ENCODE data around the gene HDAC9.

- no peak for TF ChIP-seq BHLHE40 (IDR thresholded peaks at IDR 0.05; ENCODE audit: low read depth, low read length)
- TF ChIP-seq REST (IDR thresholded peaks at IDR 0.05) = no peak
- no peak for TF ChIP-seq POLR2A (IDR thresholded peaks at IDR 0.05; ENCODE audit: low read length)
Measured at GRCh38 chr7:18844735-18845134, 349.2 kb downstream of the HDAC9 start.
